Astrocyte of the cerebellum (primary cell): ENCODE measurements around the gene RIT2.

Experiments
- DNase-seq: peaks from one replicate; pipeline ENCODE4 v3.0.0-alpha.2; 2011; ENCODE audit warnings: low read depth
- H3K4me3 ChIP-seq: 2 replicates; pipeline ENCODE4 v1.5.1; 2011; ENCODE audit warnings: mild to moderate bottlenecking, low read depth, low read length, moderate library complexity
- in situ Hi-C: cut with HindIII; loops from 2 replicates; pipeline ENCODE4 v1.10.0; 2017; ENCODE audit warnings: low sequenced_read_pairs
- TF ChIP-seq, protein P1 (sequence below): IDR thresholded peaks from 2 replicates; pipeline ENCODE4 v1.5.1; 2012; ENCODE audit warnings: low read length, low read depth, moderate library complexity, mild to moderate bottlenecking; ENCODE audit errors: missing control alignments

Gene RIT2

DNA sequence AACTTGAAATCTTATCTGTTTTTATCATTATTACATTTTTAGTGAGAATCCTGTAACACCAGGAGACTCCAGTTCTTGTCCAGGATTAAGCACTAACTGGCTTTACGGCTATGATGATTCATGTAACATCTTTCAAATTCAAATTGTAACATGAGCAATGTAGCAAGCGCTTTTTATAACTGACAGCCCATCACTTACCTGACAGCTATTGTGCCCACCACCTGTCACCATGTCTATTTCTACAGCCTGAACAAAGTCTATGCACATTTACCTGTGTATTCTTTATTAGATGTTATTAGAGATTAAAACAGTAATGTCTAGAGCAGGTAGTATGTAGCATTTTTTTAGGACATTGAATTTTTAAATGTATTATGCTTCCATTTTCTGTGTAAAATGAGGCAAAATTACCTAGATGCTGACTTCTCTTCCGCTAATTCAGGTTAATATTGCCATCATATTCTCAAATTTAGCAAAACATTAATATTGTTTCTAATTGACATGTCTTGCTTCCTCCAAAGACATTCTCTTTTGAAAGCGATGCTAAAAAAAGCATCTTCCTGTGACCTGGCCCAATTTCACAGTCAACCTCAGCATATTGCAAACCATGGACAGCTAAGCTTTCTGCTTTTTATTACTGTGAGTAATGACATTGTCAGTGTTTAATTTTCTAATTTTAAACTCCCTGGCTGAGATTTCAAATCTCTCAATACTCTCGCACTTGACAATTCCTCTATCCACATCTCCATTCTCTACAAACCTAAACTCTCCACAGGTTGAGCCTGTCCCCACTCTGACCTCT, 37.8 kb downstream of the RIT2 start:
- H3K4me3 ChIP-seq, result no peak overlapping the region
- DNase-seq, result no peak
- in situ Hi-C loops, result no loop called here
- TF ChIP-seq, protein P1, sequence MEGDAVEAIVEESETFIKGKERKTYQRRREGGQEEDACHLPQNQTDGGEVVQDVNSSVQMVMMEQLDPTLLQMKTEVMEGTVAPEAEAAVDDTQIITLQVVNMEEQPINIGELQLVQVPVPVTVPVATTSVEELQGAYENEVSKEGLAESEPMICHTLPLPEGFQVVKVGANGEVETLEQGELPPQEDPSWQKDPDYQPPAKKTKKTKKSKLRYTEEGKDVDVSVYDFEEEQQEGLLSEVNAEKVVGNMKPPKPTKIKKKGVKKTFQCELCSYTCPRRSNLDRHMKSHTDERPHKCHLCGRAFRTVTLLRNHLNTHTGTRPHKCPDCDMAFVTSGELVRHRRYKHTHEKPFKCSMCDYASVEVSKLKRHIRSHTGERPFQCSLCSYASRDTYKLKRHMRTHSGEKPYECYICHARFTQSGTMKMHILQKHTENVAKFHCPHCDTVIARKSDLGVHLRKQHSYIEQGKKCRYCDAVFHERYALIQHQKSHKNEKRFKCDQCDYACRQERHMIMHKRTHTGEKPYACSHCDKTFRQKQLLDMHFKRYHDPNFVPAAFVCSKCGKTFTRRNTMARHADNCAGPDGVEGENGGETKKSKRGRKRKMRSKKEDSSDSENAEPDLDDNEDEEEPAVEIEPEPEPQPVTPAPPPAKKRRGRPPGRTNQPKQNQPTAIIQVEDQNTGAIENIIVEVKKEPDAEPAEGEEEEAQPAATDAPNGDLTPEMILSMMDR, result no peak

DNA sequence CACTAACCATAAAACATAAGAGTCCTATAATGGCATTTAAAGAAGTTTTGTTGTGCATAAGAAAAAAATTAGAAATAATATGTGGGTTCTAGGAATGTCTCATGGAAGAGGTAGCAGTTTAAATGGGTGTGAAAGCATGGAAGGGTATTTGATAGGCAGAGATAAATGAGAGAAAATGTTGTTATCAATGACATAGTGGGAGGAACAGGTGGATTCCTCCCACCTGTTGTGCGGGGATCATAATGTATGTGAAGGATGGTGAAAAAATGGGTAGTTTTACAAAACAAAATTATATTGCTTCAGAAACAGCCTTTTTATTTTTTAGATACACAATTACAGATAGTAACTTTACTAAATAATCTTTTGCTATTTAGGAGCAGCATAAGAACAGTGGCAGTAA, 41.7 kb downstream of the RIT2 start:
- H3K4me3 ChIP-seq, result no peak overlapping the region
- DNase-seq, result no peak
- in situ Hi-C loops, result no loop called here
- TF ChIP-seq, protein P1, result no peak

DNA sequence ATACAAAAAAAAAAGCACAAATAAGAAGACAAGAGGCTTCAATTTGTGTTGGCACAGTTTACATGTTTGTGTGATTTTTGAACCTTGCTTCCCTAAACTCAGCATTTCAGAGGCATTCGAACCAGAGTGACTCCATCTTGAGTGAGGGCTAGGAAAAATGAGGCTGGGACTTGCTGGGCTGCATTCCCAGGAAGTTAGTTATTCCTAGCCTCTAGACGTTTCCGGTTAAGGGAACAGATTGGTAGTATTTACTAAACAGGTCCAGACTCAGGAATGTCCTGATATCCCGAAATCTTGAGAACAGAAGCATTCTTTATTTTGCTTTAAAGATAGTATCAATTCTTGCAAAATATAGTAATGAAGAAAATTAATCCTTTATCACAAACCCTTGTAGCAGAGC, 46.7 kb downstream of the RIT2 start:
- in situ Hi-C loops, result no loop called here
- no peak for DNase-seq
- no peak overlapping the region for H3K4me3 ChIP-seq
- TF ChIP-seq, protein P1, result no peak

DNA sequence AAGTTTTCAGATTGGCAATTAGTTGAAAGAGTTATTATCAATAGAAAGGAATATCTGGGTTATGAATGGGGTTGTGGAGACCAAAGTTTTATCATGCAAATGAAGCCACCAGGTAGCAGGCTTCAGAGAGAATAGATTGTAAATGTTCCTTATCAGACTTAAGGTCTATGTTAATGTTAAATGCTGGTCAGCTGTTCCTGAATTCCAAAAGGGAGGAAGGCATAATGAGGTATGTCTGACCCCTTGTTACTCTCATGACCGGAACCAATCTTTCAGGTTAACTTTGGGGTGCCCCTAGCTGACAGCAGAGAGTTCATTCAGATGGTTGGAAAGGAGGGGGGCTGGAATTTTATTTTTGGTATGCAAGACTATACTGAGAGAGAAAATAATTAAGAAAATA, 47.9 kb downstream of the RIT2 start:
- TF ChIP-seq, protein P1, result no peak
- in situ Hi-C loops, result no loop called here
- H3K4me3 ChIP-seq, result no peak overlapping the region
- no peak for DNase-seq

DNA sequence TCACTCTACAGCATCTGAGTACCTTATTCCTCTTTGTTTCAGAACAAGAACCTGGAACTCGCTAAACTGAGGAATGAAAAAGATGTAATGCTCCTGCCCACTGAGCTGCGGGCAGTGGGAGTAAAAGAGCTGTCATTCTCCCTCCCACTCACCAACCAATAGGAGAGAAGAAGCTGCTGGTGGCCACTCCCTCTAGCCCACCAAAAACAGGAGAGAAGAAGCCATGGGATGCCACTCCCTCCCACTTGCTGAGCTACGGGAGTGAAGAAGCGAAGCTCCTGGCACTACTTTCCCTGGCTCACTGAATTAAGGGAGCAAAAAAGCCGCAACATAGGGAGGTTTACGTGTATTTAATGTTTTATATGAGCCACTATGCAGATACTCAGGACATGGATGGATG, 53.7 kb downstream of the RIT2 start:
- no peak overlapping the region for H3K4me3 ChIP-seq
- DNase-seq, result no peak
- in situ Hi-C loops, result no loop called here
- TF ChIP-seq, protein P1, result no peak

DNA sequence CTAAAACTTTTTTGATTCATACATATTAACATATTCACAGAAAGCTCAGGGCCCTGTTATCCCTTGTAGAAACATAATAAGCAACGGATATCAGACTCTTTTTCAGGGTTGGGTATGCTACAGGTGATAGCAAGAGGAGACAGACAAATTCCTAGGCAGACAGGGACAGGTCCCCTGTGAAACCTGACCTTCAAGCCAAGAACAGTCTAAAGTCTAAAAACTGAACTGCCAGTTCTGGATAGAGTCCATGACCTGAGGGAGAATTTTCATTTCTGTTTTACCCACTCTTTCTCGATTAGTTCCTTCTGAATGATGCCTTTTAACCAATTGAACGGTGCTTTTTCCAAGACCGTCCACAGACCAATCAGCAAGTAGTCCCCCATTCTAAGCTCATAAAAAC, 54.2 kb downstream of the RIT2 start:
- DNase-seq, result no peak
- H3K4me3 ChIP-seq, result no peak overlapping the region
- in situ Hi-C loops, result no loop called here
- TF ChIP-seq, protein P1, result no peak
